Endothelial cell of umbilical vein (primary cell): ENCODE data around the gene TMC3. TPM values are rescaled to one million over a fixed set of nuclear protein-coding genes. Genes with fewer than 3 reads are reported as not detected.

ENCODE experiments used
- BruUV-seq: library from RNA; stranded (reverse); fragments of 400-500 nt; replicated peaks from 2 replicates; lab custom pipeline; 2021; lab: Mats Ljungman, UMichigan
- CTCF ChIA-PET: fragments of 300-600, 350-600 bp; sonication (Branson Sonifier 250); formaldehyde crosslinking; loops from one replicate; lab custom pipeline; 2021; ENCODE audit warnings: antibody characterized with exemption, inconsistent platforms; lab: Charles Lee
- POLR2A ChIA-PET: fragments of 300-600, 350-600 bp; sonication (Branson Sonifier 250); formaldehyde crosslinking; loops from one replicate; lab custom pipeline; 2021; ENCODE audit warnings: antibody characterized with exemption, inconsistent platforms; lab: Charles Lee
- DNase-seq: peaks from one replicate; pipeline ENCODE4 v3.0.0-alpha.2; 2011; ENCODE audit warnings: low read depth, low spot score
- FAIRE-seq: peaks from 2 replicates; lab custom pipeline; 2011; peaks lifted over from hg19 to GRCh38; lab: Jason Lieb, UNC
- H2AFZ ChIP-seq: 2 replicates; pipeline ENCODE4 v1.6.0; 2012; ENCODE audit warnings: low read depth, low read length, control low read depth, inconsistent platforms
- H3K27ac ChIP-seq: 2 replicates; pipeline ENCODE4 v1.5.1; 2011; ENCODE audit warnings: low read depth, mild to moderate bottlenecking, control low read depth, low read length, moderate library complexity; ENCODE audit not compliant: insufficient read depth
- H3K27me3 ChIP-seq, 2 experiments: 2 replicates each; pipeline versions ENCODE4 v1.6.0 to v1.6.1; 2011; ENCODE audit warnings: low read length in 2 of 2, mixed read lengths in 1 of 2; ENCODE audit not compliant: control insufficient read depth in 2 of 2, insufficient read depth in 2 of 2
- H3K36me3 ChIP-seq, 2 experiments: 2 replicates in 1 of 2; 3 replicates in 1 of 2; pipeline ENCODE4 v1.5.1; 2011; ENCODE audit warnings: low read length in 2 of 2, mild to moderate bottlenecking in 1 of 2, moderate library complexity in 1 of 2; ENCODE audit not compliant: control insufficient read depth in 2 of 2, insufficient read depth in 2 of 2; ENCODE audit errors: extremely low read depth in 1 of 2
- H3K4me1 ChIP-seq: 3 replicates; pipeline ENCODE4 v1.5.1; 2011; ENCODE audit warnings: mild to moderate bottlenecking, low read length; ENCODE audit not compliant: control insufficient read depth, insufficient read depth; ENCODE audit errors: extremely low read depth
- H3K4me2 ChIP-seq: 2 replicates; pipeline ENCODE4 v1.6.1; 2011; ENCODE audit warnings: low read length, control low read depth, mixed read lengths; ENCODE audit not compliant: insufficient read depth
- H3K4me3 ChIP-seq, 3 experiments: fragments of 200-600 bp in 1 of 3; sonication (generic), shearing (Covaris generic) in 1 of 3; replicated peaks in 1 of 3; 2 replicates each; pipeline ENCODE4 v1.5.1; 2011 to 2016; ENCODE audit warnings: control low read depth in 3 of 3, low read length in 3 of 3, mild to moderate bottlenecking in 2 of 3, inconsistent platforms in 1 of 3, low read depth in 1 of 3, moderate library complexity in 1 of 3; ENCODE audit not compliant: insufficient read depth in 1 of 3
- H3K79me2 ChIP-seq: 2 replicates; pipeline ENCODE4 v1.6.0; 2012; ENCODE audit warnings: low read length, inconsistent platforms; ENCODE audit not compliant: control insufficient read depth, insufficient read depth
- H3K9ac ChIP-seq: replicated peaks from 2 replicates; pipeline ENCODE3; 2011; ENCODE audit warnings: low read length, control low read depth; ENCODE audit not compliant: insufficient read depth; ENCODE audit errors: extremely low read depth
- H3K9me1 ChIP-seq: replicated peaks from 3 replicates; pipeline ENCODE4 v1.6.0; 2011; ENCODE audit warnings: mild to moderate bottlenecking, low read length; ENCODE audit not compliant: control insufficient read depth, insufficient read depth; ENCODE audit errors: extremely low read depth
- H3K9me3 ChIP-seq: replicated peaks from 2 replicates; pipeline ENCODE4 v1.5.1; 2012; ENCODE audit warnings: low read length, inconsistent platforms; ENCODE audit not compliant: control insufficient read depth, insufficient read depth
- H4K20me1 ChIP-seq: replicated peaks from 2 replicates; pipeline ENCODE3; 2011; ENCODE audit warnings: mild to moderate bottlenecking, low read length; ENCODE audit not compliant: control insufficient read depth, insufficient read depth; ENCODE audit errors: extremely low read depth
- EZH2 ChIP-seq: IDR thresholded peaks from 2 replicates; pipeline ENCODE4 v1.6.1; 2012; ENCODE audit warnings: borderline replicate concordance, low read depth, mild to moderate bottlenecking, moderate library complexity, low read length, inconsistent platforms; ENCODE audit not compliant: severe bottlenecking
- FOS ChIP-seq: IDR thresholded peaks from 2 replicates; pipeline ENCODE4 v1.6.1; 2011; ENCODE audit warnings: mild to moderate bottlenecking, low read length, moderate library complexity, borderline replicate concordance; ENCODE audit not compliant: insufficient read depth
- GATA2 ChIP-seq: IDR thresholded peaks from 2 replicates; pipeline ENCODE4 v1.7.0; 2011; ENCODE audit warnings: low read depth, mild to moderate bottlenecking, moderate library complexity, mixed read lengths, low read length; ENCODE audit not compliant: insufficient read length, insufficient read depth
- JUN ChIP-seq: IDR thresholded peaks from 2 replicates; pipeline ENCODE4 v1.6.1; 2011; ENCODE audit warnings: borderline replicate concordance, low read depth; ENCODE audit not compliant: insufficient read length, insufficient read depth
- MYC ChIP-seq: IDR thresholded peaks from one replicate; pipeline ENCODE4 v1.6.1; 2011; ENCODE audit warnings: mild to moderate bottlenecking, low read depth, low read length
- POLR2A ChIP-seq: IDR thresholded peaks from 2 replicates; pipeline ENCODE4 v1.6.1; 2012; ENCODE audit warnings: low read depth, mild to moderate bottlenecking, control low read depth, low read length
- dilution Hi-C: fragments of 300-500 bp; cut with MboI; formaldehyde crosslinking; loops from one replicate; pipeline ENCODE4 v1.15.0; 2019; ENCODE audit warnings: low sequenced_read_pairs; ENCODE audit not compliant: extremely low pct_ligation_motif_present
- intact Hi-C: fragments of 100-400 bp; cut with micrococcal nuclease; formaldehyde crosslinking; loops from one replicate; pipeline ENCODE4 v1.10.0; 2022
- polyA plus RNA-seq, 4 experiments: library from polyadenylated mRNA; depleted of rRNA in 3 of 4; stranded (reverse) in 3 of 4; unstranded in 1 of 4; fragments of >200 nt; gene quantifications; 2 replicates each; pipeline versions ENCODE4 v1.2.1 to v1.2.3, GENCODE V29; 2011 to 2012; ENCODE audit warnings: missing spikeins in 1 of 4
- total RNA-seq: library from RNA; stranded (reverse); gene quantifications from 2 replicates; pipeline ENCODE4 v1.2.3, GENCODE V29; 2021
- TF ChIP-seq, protein P1 (sequence below), 2 donors: IDR thresholded peaks; 1 replicate in 1 of 2; 2 replicates in 1 of 2; pipeline ENCODE4 v1.5.1; 2011; ENCODE audit warnings: low read length in 2 of 2, mild to moderate bottlenecking in 2 of 2, moderate library complexity in 2 of 2, control low read depth in 1 of 2, inconsistent platforms in 1 of 2, low read depth in 1 of 2; ENCODE audit not compliant: insufficient read depth in 1 of 2; ENCODE audit errors: extremely low read depth in 1 of 2

The TMC3 gene
- total and polyA plus RNA-seq, 2 donors (not counting 3 experiments of a cell fraction or from before 2014, with no cell fraction given): not detected

DNA sequence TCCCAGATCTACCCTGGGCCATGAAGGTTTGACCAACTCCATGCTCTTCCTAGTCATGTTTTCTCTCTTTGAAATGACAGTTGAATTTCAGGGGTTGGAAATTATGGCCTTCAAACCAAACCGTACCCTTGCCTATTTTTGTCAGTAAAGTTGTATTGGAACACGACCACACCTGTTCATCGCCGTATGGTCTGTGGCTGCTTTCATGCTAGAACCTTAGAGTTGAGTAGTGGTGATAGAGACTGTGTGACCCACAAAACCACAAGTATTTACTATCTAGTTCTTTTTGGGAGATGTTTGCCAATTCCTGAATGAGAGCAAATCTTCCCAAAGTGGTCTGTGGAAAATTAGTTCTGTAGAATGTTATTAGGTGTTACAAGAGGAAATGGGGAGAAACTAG is 26.1 kb downstream of the TMC3 start:
- Histone ChIP-seq H3K4me1 (no peaks in the 10 kb centered on the region), H3K36me3 (no peaks in the 10 kb centered on the region), H3K4me3 (no peak overlapping the region), H3K27ac (no peak overlapping the region), H3K79me2 (no peaks in the 10 kb centered on the region), H3K4me2 (no peak overlapping the region), H3K9ac (no peak overlapping the region), H3K9me1 (no peaks in the 10 kb centered on the region), H2AFZ (no peak overlapping the region), H4K20me1 (no peaks in the 10 kb centered on the region), H3K9me3 (no peaks in the 10 kb centered on the region), H3K27me3 (no peaks in the 10 kb centered on the region)
- DNase-seq: no peak
- intact Hi-C loops (no loop called here), dilution Hi-C loops (no loop called here)
- POLR2A ChIA-PET: no interaction called here
- no peak for FAIRE-seq
- TF ChIP-seq GATA2 (no peak), MYC (no peak)
- TF ChIP-seq, protein P1, sequence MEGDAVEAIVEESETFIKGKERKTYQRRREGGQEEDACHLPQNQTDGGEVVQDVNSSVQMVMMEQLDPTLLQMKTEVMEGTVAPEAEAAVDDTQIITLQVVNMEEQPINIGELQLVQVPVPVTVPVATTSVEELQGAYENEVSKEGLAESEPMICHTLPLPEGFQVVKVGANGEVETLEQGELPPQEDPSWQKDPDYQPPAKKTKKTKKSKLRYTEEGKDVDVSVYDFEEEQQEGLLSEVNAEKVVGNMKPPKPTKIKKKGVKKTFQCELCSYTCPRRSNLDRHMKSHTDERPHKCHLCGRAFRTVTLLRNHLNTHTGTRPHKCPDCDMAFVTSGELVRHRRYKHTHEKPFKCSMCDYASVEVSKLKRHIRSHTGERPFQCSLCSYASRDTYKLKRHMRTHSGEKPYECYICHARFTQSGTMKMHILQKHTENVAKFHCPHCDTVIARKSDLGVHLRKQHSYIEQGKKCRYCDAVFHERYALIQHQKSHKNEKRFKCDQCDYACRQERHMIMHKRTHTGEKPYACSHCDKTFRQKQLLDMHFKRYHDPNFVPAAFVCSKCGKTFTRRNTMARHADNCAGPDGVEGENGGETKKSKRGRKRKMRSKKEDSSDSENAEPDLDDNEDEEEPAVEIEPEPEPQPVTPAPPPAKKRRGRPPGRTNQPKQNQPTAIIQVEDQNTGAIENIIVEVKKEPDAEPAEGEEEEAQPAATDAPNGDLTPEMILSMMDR (IDR thresholded peaks at IDR 0.05; ENCODE audit: extremely low read depth in 1 of 2, insufficient read depth in 1 of 2, low read depth in 1 of 2, low read length in 2 of 2): no peak
- no TSS peak for BruUV-seq
- CTCF ChIA-PET: interaction anchor here (1.9 kb wide), 1 partner anchor 9 kb away, joined by 4 read pairs; no protein-coding TSS in a partner anchor

- dilution Hi-C loops (no loop called here), intact Hi-C loops (no loop called here)
- no peak overlapping the region for H3K9ac ChIP-seq
- ChIA-PET POLR2A (no interaction called here), CTCF (no interaction called here)
- FAIRE-seq: no peak
- no peaks in the 10 kb centered on the region for H3K9me3 ChIP-seq
- no TSS peak for BruUV-seq
- no peaks in the 10 kb centered on the region for H3K79me2 ChIP-seq
- no peaks in the 10 kb centered on the region for H3K9me1 ChIP-seq
- no peak overlapping the region for H3K27ac ChIP-seq
- H3K4me3 ChIP-seq: no peak overlapping the region
- no peak overlapping the region for H2AFZ ChIP-seq
- no peaks in the 10 kb centered on the region for H3K27me3 ChIP-seq
- H3K36me3 ChIP-seq: no peaks in the 10 kb centered on the region
- TF ChIP-seq JUN (peak; percentile 20), EZH2 (no peak), POLR2A (no peak), FOS (no peak)
- no peak overlapping the region for H3K4me2 ChIP-seq
- no peak for DNase-seq
- no peaks in the 10 kb centered on the region for H3K4me1 ChIP-seq
- H4K20me1 ChIP-seq: no peaks in the 10 kb centered on the region
Measured at GRCh38 chr15:81346611-81347010, 27.4 kb downstream of the TMC3 start.
